ENCODE results near the gene CHSY1.

CHSY1 gene

GRCh38 chr15:101246391-101246790 lies 5.5 kb downstream of the CHSY1 start:
- no peak for DNase-seq (ENCODE audit: low spot score)
- H3K36me3 ChIP-seq (ENCODE audit: low read depth): peaks cover 46% of the 10 kb centered on the region
- no peaks in the 10 kb centered on the region for H3K27me3 ChIP-seq (ENCODE audit: insufficient read depth, poor library complexity, severe bottlenecking)
- H3K4me1 ChIP-seq (ENCODE audit: insufficient read depth, poor library complexity, severe bottlenecking): peaks cover 73% of the 10 kb centered on the region
- peak overlapping the region; percentile 42 for H3K27ac ChIP-seq (ENCODE audit: poor library complexity, severe bottlenecking)
- H3K4me3 ChIP-seq (ENCODE audit: severe bottlenecking): no peak overlapping the region
- ATAC-seq (ENCODE audit: low read depth): no peak
- no peaks in the 10 kb centered on the region for H3K9me3 ChIP-seq (ENCODE audit: severe bottlenecking)
- TF ChIP-seq, protein P1, sequence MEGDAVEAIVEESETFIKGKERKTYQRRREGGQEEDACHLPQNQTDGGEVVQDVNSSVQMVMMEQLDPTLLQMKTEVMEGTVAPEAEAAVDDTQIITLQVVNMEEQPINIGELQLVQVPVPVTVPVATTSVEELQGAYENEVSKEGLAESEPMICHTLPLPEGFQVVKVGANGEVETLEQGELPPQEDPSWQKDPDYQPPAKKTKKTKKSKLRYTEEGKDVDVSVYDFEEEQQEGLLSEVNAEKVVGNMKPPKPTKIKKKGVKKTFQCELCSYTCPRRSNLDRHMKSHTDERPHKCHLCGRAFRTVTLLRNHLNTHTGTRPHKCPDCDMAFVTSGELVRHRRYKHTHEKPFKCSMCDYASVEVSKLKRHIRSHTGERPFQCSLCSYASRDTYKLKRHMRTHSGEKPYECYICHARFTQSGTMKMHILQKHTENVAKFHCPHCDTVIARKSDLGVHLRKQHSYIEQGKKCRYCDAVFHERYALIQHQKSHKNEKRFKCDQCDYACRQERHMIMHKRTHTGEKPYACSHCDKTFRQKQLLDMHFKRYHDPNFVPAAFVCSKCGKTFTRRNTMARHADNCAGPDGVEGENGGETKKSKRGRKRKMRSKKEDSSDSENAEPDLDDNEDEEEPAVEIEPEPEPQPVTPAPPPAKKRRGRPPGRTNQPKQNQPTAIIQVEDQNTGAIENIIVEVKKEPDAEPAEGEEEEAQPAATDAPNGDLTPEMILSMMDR (IDR thresholded peaks at IDR 0.05; ENCODE audit: poor library complexity, severe bottlenecking): no peak

- Histone ChIP-seq H3K4me1 (ENCODE audit: insufficient read depth, poor library complexity, severe bottlenecking) (peaks cover 80% of the 10 kb centered on the region), H3K9me3 (ENCODE audit: severe bottlenecking) (no peaks in the 10 kb centered on the region), H3K27me3 (ENCODE audit: insufficient read depth, poor library complexity, severe bottlenecking) (no peaks in the 10 kb centered on the region), H3K36me3 (ENCODE audit: low read depth) (peaks cover 51% of the 10 kb centered on the region), H3K4me3 (ENCODE audit: severe bottlenecking) (no peak overlapping the region), H3K27ac (ENCODE audit: poor library complexity, severe bottlenecking) (peak overlapping the region; percentile 42)
- DNase-seq (ENCODE audit: low spot score) (peak; percentile 36), ATAC-seq (ENCODE audit: low read depth) (no peak)
- TF ChIP-seq, protein P1 (IDR thresholded peaks at IDR 0.05; ENCODE audit: poor library complexity, severe bottlenecking): no peak
Observed at GRCh38 chr15:101244889-101245668, 6.8 kb downstream of the CHSY1 start.

DNA sequence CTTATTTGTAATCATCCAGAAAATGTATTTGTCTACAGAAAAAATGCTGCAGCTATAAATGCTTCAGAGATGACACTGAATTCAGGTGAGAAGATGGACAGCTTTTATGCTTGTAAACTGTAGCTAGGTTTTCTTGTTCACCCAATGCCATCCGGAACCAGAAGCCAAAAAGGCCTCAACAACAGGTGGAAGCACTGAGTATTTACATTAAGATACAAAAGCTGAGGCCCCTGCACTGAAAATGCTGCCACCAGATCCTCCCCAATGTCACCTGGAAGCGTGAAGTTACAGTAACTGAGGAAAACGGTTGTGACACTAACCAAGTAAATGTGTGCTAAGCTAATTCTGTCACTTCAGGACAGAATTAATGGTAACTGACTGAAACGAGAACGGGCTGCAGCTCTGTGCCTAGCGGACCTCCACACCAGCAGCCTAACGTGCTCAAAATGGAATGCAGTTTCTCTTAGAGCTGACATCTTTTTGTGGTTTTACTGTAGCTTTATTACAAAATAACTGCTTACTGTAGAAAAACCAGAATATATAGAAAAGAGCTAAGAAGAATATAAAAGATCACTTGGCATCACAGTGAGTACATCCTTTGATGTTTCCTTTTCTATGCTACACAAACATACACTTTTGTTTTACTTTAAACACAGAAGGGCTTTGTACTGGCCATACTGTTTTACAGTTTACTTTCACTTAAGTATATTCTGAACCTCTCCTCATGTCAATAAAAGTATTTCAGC lies 7.6 kb downstream of the CHSY1 start:
- Histone ChIP-seq H3K27me3 (ENCODE audit: insufficient read depth, poor library complexity, severe bottlenecking) (no peaks in the 10 kb centered on the region), H3K4me3 (ENCODE audit: severe bottlenecking) (no peak overlapping the region), H3K27ac (ENCODE audit: poor library complexity, severe bottlenecking) (peak overlapping the region; percentile 42), H3K4me1 (ENCODE audit: insufficient read depth, poor library complexity, severe bottlenecking) (peaks cover 73% of the 10 kb centered on the region), H3K36me3 (ENCODE audit: low read depth) (peaks cover 46% of the 10 kb centered on the region), H3K9me3 (ENCODE audit: severe bottlenecking) (no peaks in the 10 kb centered on the region)
- ATAC-seq (ENCODE audit: low read depth): no peak
- TF ChIP-seq, protein P1 (IDR thresholded peaks at IDR 0.05; ENCODE audit: poor library complexity, severe bottlenecking): no peak
- DNase-seq (ENCODE audit: low spot score): peak; percentile 40

GRCh38 chr15:101243420-101243819 lies 8.4 kb downstream of the CHSY1 start:
- peak overlapping the region; percentile 42 for H3K27ac ChIP-seq (ENCODE audit: poor library complexity, severe bottlenecking)

More at GRCh38 chr15:101243420-101243819, 8.4 kb downstream of the CHSY1 start:
- H3K4me1 ChIP-seq (ENCODE audit: insufficient read depth, poor library complexity, severe bottlenecking): peaks cover 73% of the 10 kb centered on the region
- no peak overlapping the region for H3K4me3 ChIP-seq (ENCODE audit: severe bottlenecking)
- peaks cover 44% of the 10 kb centered on the region for H3K36me3 ChIP-seq (ENCODE audit: low read depth)
- no peak for ATAC-seq (ENCODE audit: low read depth)
- H3K9me3 ChIP-seq (ENCODE audit: severe bottlenecking): no peaks in the 10 kb centered on the region
- TF ChIP-seq, protein P1 (IDR thresholded peaks at IDR 0.05; ENCODE audit: poor library complexity, severe bottlenecking): no peak
- H3K27me3 ChIP-seq (ENCODE audit: insufficient read depth, poor library complexity, severe bottlenecking): no peaks in the 10 kb centered on the region
- DNase-seq (ENCODE audit: low spot score): no peak
